GM23338 (cell line): ENCODE results near the gene SH2D5.

ENCODE experiments used
- POLR2AphosphoS5 ChIP-seq: IDR thresholded peaks from 2 replicates; pipeline ENCODE4 v1.6.1; 2016; ENCODE audit warnings: antibody characterized with exemption, low read depth
- TF ChIP-seq, protein P1 (sequence below), 2 experiments: fragments of 200-600 bp in 1 of 2; sonication (generic) in 1 of 2; conservative IDR thresholded peaks; 2 replicates each; pipeline versions ENCODE4 v1.5.1 to v1.6.1; 2016 to 2017; ENCODE audit warnings: antibody characterized with exemption in 2 of 2, low read depth in 2 of 2, mild to moderate bottlenecking in 2 of 2, moderate library complexity in 1 of 2

DNA sequence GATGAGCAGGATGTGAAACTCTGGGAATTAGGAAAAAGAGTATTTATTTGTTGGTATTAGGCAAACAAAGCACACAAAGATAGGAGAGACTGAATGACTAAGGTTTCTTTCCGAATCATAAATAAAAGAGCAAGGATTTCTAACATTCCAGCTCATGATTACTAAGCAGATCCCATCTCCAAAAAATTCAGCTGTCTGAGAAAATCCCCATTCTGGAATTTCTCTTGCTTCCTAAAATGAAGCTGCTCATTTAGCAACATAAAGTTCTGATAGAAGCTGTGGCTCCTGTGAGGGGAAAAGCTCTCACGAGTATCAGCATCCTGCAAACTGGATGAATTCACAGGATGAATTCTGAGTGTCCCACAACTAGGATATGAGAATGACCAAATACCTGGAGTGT is 6.7 kb upstream of the SH2D5 start:
- TF ChIP-seq, protein P1, sequence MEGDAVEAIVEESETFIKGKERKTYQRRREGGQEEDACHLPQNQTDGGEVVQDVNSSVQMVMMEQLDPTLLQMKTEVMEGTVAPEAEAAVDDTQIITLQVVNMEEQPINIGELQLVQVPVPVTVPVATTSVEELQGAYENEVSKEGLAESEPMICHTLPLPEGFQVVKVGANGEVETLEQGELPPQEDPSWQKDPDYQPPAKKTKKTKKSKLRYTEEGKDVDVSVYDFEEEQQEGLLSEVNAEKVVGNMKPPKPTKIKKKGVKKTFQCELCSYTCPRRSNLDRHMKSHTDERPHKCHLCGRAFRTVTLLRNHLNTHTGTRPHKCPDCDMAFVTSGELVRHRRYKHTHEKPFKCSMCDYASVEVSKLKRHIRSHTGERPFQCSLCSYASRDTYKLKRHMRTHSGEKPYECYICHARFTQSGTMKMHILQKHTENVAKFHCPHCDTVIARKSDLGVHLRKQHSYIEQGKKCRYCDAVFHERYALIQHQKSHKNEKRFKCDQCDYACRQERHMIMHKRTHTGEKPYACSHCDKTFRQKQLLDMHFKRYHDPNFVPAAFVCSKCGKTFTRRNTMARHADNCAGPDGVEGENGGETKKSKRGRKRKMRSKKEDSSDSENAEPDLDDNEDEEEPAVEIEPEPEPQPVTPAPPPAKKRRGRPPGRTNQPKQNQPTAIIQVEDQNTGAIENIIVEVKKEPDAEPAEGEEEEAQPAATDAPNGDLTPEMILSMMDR (conservative IDR thresholded peaks at IDR 0.05; ENCODE audit: low read depth in 2 of 2), result no peak
- no peak for TF ChIP-seq POLR2AphosphoS5
